Measurements from ENCODE around the gene CD300LF.

The CD300LF gene

DNA sequence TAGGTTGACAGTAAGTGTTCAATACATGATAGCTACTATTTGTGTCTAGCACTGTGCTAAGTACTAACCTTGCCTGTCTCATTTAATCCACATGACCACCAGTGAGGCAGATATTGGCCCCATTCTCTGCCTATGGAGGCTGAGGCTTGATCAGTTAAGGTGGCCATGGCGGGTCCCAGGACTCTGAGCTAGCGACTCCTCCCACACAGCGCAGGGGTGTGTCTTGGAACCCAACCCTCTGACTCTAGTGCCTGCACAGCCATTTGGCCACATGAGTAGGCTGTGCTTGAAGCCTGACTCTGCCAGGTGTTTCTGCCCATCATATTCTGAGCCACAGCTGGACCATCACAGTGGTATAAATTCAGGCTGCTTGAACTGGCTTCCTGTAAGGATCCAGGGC lies 42.1 kb upstream of the CD300LF start:
- H3K9me3 ChIP-seq (ENCODE audit: control insufficient read depth, low read depth, low read length), result no peaks in the 10 kb centered on the region
- no peak overlapping the region for H3K4me3 ChIP-seq (ENCODE audit: low read length)
- peaks cover 3% of the 10 kb centered on the region for H3K27me3 ChIP-seq (ENCODE audit: control insufficient read depth, insufficient read depth, low read length)
- H3K27ac ChIP-seq (ENCODE audit: low read length), result no peak overlapping the region
- peaks cover 19% of the 10 kb centered on the region for H3K4me1 ChIP-seq (ENCODE audit: control insufficient read depth, low read depth, low read length)
- no peak overlapping the region for H3K9ac ChIP-seq (ENCODE audit: low read length)
- no peaks in the 10 kb centered on the region for H3K36me3 ChIP-seq (ENCODE audit: control insufficient read depth, low read depth, low read length)

DNA sequence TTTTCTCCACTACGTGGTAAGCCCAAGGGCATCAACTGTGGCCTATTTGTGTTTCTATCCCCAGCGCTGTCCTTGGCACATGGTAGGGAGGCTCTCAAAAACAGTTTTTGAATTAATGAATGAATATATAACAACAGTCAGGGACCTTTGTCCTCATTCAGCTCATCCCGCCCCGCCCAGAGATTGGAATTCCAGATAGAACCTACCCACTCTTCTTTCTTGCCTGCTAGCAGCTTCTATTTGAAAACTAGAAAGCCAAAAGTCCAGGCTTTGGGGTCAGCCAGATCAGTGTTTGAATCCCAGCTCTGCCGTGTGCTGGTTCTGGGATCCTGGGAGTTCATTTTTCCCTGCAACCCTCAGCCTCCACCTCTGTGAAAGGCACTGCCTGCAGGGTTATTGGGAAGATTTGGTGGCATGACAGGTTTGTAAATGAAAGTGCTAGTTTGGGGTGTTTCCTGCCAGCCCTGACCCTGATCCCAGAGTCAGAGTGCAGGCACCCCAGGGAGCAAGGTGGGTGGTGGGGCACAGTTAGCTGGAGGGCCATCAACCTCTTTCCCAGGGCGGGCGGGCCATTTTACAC lies 40.2 kb upstream of the CD300LF start:
- H3K4me3 ChIP-seq (ENCODE audit: low read length), result no peak overlapping the region
- H3K9ac ChIP-seq (ENCODE audit: low read length), result no peak overlapping the region
- H3K27me3 ChIP-seq (ENCODE audit: control insufficient read depth, insufficient read depth, low read length), result peaks cover 7% of the 10 kb centered on the region
- peaks cover 9% of the 10 kb centered on the region for H3K4me1 ChIP-seq (ENCODE audit: control insufficient read depth, low read depth, low read length)
- H3K9me3 ChIP-seq (ENCODE audit: control insufficient read depth, low read depth, low read length), result no peaks in the 10 kb centered on the region
- H3K36me3 ChIP-seq (ENCODE audit: control insufficient read depth, low read depth, low read length), result no peaks in the 10 kb centered on the region
- no peak overlapping the region for H3K27ac ChIP-seq (ENCODE audit: low read length)

DNA sequence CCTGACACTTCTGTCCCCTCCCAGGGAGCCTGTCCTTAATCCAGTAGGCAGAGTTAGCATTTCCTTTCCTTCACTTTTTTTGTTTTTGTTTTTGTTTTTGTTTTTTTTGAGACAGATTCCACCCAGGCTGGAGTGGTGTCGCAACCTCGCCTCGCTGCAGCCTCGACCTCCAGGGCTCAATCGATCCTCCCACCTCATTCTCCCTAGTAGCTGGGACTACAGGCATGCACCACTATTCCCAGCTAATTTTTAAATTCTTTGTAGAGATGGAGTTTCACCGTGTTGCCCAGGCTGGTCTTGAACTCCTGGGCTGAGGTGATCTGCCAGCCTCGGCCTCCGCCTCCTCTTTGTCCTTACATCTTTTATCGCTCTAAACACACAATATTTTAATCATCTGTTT lies 39.7 kb upstream of the CD300LF start:
- Histone ChIP-seq H3K4me1 (ENCODE audit: control insufficient read depth, low read depth, low read length) (peaks cover 9% of the 10 kb centered on the region), H3K36me3 (ENCODE audit: control insufficient read depth, low read depth, low read length) (no peaks in the 10 kb centered on the region), H3K9ac (ENCODE audit: low read length) (no peak overlapping the region)

DNA sequence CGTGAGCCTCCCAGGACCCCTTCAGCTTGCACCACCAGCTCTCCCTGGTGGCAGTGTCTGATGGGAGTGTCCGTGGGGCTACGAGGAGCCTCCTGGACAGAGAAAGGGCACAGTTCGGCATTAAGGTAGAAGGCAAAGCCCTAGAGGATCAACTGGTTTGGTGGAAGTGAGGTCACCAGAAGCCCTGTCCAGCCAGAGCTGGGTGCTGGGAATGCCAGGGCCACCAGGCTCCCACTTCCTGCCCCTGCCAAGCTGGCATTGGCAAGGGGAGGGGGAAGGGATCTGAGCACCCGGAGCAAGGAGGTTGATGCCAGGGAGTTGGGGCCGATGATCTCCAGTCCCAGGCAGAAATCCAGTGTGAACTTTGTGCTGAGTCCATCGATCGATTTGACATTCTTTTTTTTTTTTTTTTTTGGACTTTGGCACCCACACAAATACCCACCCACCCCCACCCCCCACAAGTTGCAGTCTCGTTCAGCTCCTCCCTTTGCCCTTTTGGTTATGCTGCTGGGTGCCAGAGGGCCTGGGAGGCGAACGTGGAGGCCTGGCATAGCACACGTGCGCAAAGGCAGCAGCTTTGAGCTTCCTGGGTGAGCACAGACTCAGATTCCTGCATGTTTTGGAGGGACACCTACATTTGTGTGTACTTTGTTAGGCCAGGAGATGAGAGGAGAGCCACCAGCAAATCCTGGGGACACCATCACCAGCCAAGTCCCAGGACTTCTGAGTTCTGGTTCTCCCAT lies 37.8 kb upstream of the CD300LF start:
- Histone ChIP-seq H3K4me1 (ENCODE audit: control insufficient read depth, low read depth, low read length) (peaks cover 27% of the 10 kb centered on the region), H3K9ac (ENCODE audit: low read length) (no peak overlapping the region), H3K9me3 (ENCODE audit: control insufficient read depth, low read depth, low read length) (no peaks in the 10 kb centered on the region), H3K4me3 (ENCODE audit: low read length) (peak overlapping the region; percentile 86), H3K27ac (ENCODE audit: low read length) (no peak overlapping the region), H3K36me3 (ENCODE audit: control insufficient read depth, low read depth, low read length) (no peaks in the 10 kb centered on the region), H3K27me3 (ENCODE audit: control insufficient read depth, insufficient read depth, low read length) (peaks cover 7% of the 10 kb centered on the region)

More for the DNA sequence above, 39.7 kb upstream of the CD300LF start:
- no peak overlapping the region for H3K27ac ChIP-seq (ENCODE audit: low read length)
- H3K4me3 ChIP-seq (ENCODE audit: low read length), result no peak overlapping the region
- H3K9me3 ChIP-seq (ENCODE audit: control insufficient read depth, low read depth, low read length), result no peaks in the 10 kb centered on the region
- peaks cover 7% of the 10 kb centered on the region for H3K27me3 ChIP-seq (ENCODE audit: control insufficient read depth, insufficient read depth, low read length)

DNA sequence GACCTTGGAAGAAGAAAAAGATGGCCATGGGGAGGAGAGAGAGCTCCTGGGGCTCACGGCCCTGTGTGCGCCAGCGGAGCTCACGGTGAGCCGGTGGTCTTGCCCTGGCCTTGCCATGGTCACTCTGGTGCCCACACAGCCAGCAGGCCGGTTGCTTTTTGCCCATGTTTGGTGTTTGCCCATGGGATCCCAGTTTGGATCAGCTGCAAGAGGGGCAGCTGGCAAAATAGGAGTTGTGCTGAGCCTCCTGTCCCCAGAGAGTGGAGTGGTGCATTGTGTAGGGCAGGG lies 37.3 kb upstream of the CD300LF start:
- Histone ChIP-seq H3K9ac (ENCODE audit: low read length) (peak overlapping the region; percentile 71), H3K36me3 (ENCODE audit: control insufficient read depth, low read depth, low read length) (no peaks in the 10 kb centered on the region), H3K4me1 (ENCODE audit: control insufficient read depth, low read depth, low read length) (peaks cover 28% of the 10 kb centered on the region), H3K4me3 (ENCODE audit: low read length) (peak overlapping the region; percentile 86), H3K27me3 (ENCODE audit: control insufficient read depth, insufficient read depth, low read length) (peaks cover 7% of the 10 kb centered on the region), H3K27ac (ENCODE audit: low read length) (no peak overlapping the region), H3K9me3 (ENCODE audit: control insufficient read depth, low read depth, low read length) (no peaks in the 10 kb centered on the region)

DNA sequence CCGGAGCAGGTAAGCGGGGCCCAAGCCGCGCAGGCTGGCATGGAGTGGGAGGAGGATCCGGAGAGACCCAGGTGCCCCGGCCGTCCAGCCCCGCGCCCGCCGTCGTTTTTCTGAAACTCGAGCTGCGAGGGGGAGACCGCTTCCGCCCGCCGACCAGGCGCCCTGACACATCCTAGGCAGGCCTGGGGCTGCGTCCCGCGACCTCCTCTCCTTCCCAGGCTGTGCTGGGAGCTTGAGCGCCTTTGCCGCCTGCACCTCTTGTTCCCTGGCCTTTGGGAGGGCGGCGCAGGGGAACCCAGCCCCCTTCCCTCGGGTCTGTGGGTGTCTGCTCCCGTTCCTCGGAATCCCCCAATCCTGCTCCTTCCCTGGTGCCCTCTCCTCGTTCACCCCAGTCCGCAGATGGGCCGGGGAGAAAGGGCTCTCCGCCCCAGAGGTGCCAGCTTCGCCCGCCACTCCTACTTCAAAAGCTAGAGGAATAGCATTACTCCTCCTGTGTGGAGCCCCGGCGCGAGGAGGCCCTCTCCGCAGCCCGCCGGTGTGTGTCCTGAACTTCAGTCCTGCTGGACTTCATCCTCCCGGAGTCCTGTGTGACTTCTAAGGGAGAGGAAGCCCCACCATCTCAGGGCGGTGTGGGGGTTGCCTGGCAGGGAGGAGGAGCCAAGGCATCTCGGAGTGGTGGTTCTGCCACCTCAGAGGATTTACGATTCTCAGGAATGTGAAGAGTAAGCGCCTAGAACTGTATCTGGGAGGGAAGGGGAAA lies 36.7 kb upstream of the CD300LF start:
- no peaks in the 10 kb centered on the region for H3K9me3 ChIP-seq (ENCODE audit: control insufficient read depth, low read depth, low read length)
- H3K9ac ChIP-seq (ENCODE audit: low read length), result peak overlapping the region; percentile 71
- no peaks in the 10 kb centered on the region for H3K36me3 ChIP-seq (ENCODE audit: control insufficient read depth, low read depth, low read length)
- peak overlapping the region; percentile 86 for H3K4me3 ChIP-seq (ENCODE audit: low read length)
- no peak overlapping the region for H3K27ac ChIP-seq (ENCODE audit: low read length)
- H3K4me1 ChIP-seq (ENCODE audit: control insufficient read depth, low read depth, low read length), result peaks cover 28% of the 10 kb centered on the region
- peaks cover 7% of the 10 kb centered on the region for H3K27me3 ChIP-seq (ENCODE audit: control insufficient read depth, insufficient read depth, low read length)

DNA sequence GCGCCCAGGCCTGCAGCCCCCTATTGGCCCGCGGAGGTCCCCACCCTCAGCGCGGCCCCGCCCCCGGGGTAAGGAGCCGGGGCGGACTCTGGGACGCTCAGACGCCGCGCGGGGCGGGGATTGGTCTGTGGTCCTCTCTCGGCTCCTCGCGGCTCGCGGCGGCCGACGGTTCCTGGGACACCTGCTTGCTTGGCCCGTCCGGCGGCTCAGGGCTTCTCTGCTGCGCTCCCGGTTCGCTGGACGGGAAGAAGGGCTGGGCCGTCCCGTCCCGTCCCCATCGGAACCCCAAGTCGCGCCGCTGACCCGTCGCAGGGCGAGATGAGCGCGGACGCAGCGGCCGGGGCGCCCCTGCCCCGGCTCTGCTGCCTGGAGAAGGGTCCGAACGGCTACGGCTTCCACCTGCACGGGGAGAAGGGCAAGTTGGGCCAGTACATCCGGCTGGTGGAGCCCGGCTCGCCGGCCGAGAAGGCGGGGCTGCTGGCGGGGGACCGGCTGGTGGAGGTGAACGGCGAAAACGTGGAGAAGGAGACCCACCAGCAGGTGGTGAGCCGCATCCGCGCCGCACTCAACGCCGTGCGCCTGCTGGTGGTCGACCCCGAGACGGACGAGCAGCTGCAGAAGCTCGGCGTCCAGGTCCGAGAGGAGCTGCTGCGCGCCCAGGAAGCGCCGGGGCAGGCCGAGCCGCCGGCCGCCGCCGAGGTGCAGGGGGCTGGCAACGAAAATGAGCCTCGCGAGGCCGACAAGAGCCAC lies 36.0 kb upstream of the CD300LF start, which contains the start of gene NHERF1:
NHERF1 (plus strand) TSS at position 100 of the 750 bp plus-strand sequence; CDS start at position 319, 219 bp downstream.
- Histone ChIP-seq H3K9me3 (ENCODE audit: control insufficient read depth, low read depth, low read length) (no peaks in the 10 kb centered on the region), H3K27ac (ENCODE audit: low read length) (no peak within 1 kb of the TSS), H3K4me1 (ENCODE audit: control insufficient read depth, low read depth, low read length) (peaks cover 28% of the 10 kb centered on the region), H3K4me3 (ENCODE audit: low read length) (peak within 1 kb of the TSS; percentile 86), H3K9ac (ENCODE audit: low read length) (peak within 1 kb of the TSS; percentile 71), H3K36me3 (ENCODE audit: control insufficient read depth, low read depth, low read length) (no peaks in the 10 kb centered on the region), H3K27me3 (ENCODE audit: control insufficient read depth, insufficient read depth, low read length) (peaks cover 7% of the 10 kb centered on the region)

DNA sequence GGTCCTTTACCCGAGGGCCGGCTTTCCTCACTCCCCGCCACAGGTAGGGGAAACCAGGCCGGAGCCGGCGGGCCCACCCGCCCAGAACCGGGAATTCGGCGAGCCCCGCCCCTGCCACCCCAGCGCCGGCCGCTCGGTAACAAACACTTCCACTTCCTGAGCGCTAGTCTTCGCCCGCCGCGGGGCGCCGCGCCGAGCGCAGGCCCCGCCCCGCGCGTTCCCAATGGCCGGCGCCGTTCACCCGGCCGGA lies 35.5 kb upstream of the CD300LF start:
- Histone ChIP-seq H3K27me3 (ENCODE audit: control insufficient read depth, insufficient read depth, low read length) (peaks cover 7% of the 10 kb centered on the region), H3K9ac (ENCODE audit: low read length) (no peak overlapping the region), H3K4me1 (ENCODE audit: control insufficient read depth, low read depth, low read length) (peaks cover 28% of the 10 kb centered on the region), H3K9me3 (ENCODE audit: control insufficient read depth, low read depth, low read length) (no peaks in the 10 kb centered on the region), H3K4me3 (ENCODE audit: low read length) (peak overlapping the region; percentile 86), H3K36me3 (ENCODE audit: control insufficient read depth, low read depth, low read length) (no peaks in the 10 kb centered on the region), H3K27ac (ENCODE audit: low read length) (no peak overlapping the region)

DNA sequence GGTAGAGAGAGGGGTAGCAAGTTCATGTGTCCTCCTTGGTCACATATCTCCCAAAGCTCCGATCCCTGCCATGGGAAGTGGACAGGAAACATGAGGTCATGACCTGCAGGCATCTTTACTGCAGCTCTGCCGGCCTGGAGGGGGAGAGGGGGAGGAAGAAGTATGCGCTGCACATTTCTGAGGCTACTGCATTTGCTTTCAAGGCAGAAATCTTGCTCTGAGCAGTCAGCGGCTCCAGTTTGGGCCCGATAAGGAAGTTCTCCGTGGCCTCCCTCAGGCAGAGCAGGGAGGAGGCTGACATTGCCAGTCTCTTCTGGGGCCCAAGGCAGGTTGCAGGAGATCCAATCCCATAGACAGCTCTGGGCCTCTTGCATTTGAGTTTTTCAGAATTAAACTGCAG lies 34.2 kb upstream of the CD300LF start:
- Histone ChIP-seq H3K4me3 (ENCODE audit: low read length) (no peak overlapping the region), H3K27me3 (ENCODE audit: control insufficient read depth, insufficient read depth, low read length) (peaks cover 7% of the 10 kb centered on the region), H3K9me3 (ENCODE audit: control insufficient read depth, low read depth, low read length) (no peaks in the 10 kb centered on the region), H3K9ac (ENCODE audit: low read length) (no peak overlapping the region), H3K4me1 (ENCODE audit: control insufficient read depth, low read depth, low read length) (peaks cover 28% of the 10 kb centered on the region), H3K27ac (ENCODE audit: low read length) (no peak overlapping the region), H3K36me3 (ENCODE audit: control insufficient read depth, low read depth, low read length) (no peaks in the 10 kb centered on the region)

DNA sequence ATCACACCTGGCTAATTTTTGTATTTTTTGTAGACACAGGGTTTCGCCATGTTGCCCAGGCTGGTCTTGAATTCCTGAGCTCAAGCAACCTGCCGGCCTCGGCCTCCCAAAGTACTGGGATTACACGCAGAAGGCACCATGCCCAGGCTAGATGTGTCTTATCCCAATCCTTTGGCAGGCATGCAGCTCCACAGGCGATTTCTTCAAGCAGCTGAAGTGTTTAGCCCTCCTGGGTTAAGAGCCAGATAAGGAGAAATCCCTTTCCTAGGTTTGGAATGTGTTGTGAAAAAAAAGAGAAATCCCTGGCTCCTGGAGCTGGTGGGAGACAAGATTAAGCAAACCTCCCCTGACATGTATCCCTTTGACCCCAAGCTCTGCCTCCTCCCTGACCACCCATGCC lies 33.7 kb upstream of the CD300LF start:
- Histone ChIP-seq H3K4me3 (ENCODE audit: low read length) (no peak overlapping the region), H3K9ac (ENCODE audit: low read length) (no peak overlapping the region), H3K36me3 (ENCODE audit: control insufficient read depth, low read depth, low read length) (no peaks in the 10 kb centered on the region), H3K4me1 (ENCODE audit: control insufficient read depth, low read depth, low read length) (peaks cover 24% of the 10 kb centered on the region), H3K9me3 (ENCODE audit: control insufficient read depth, low read depth, low read length) (no peaks in the 10 kb centered on the region), H3K27me3 (ENCODE audit: control insufficient read depth, insufficient read depth, low read length) (peaks cover 7% of the 10 kb centered on the region), H3K27ac (ENCODE audit: low read length) (no peak overlapping the region)

DNA sequence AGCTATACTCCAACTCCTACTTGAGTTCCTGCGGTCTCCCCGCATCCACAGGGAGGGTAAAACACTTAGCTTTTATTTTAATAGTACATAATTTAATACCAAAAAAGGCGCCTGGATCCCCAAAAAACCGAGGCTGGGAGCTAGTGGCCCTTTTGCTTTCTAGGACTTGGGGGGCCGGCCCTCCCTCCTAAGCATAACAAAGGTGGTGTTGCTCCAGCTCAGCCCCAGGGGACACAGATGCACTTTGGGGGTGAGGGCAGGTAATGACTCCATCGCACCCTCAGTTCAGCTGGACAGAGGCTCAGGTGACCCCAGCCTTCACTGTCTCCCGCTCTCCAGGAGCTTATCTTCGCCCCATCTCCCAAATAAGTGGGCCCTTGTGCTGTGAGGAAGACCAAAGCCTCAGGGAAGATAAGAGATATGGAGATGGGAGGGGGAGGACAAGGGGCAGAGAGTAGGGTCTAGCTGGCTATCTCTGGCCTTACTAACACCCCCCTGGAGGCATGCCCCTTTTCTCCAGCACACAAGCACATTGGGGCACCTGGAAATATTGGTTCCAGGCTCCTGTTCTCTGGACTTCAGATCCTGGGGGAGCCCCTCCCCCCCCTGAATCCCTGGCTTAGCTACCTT lies 32.9 kb upstream of the CD300LF start:
- peaks cover 24% of the 10 kb centered on the region for H3K4me1 ChIP-seq (ENCODE audit: control insufficient read depth, low read depth, low read length)
- H3K4me3 ChIP-seq (ENCODE audit: low read length), result no peak overlapping the region
- no peak overlapping the region for H3K9ac ChIP-seq (ENCODE audit: low read length)
- H3K36me3 ChIP-seq (ENCODE audit: control insufficient read depth, low read depth, low read length), result no peaks in the 10 kb centered on the region
- peaks cover 7% of the 10 kb centered on the region for H3K27me3 ChIP-seq (ENCODE audit: control insufficient read depth, insufficient read depth, low read length)
- no peaks in the 10 kb centered on the region for H3K9me3 ChIP-seq (ENCODE audit: control insufficient read depth, low read depth, low read length)
- H3K27ac ChIP-seq (ENCODE audit: low read length), result no peak overlapping the region
